ENCODE measurements around the gene CUX1. TPM values are rescaled to one million over a fixed set of nuclear protein-coding genes. Genes with fewer than 3 reads are reported as not detected.
"Not testable (repeated sequence)": the region's sequence is repeated elsewhere in the genome, so short reads cannot be mapped to it uniquely, and the experiment has no call there.

CUX1 gene
- total RNA-seq, 2 donors from 2014 or later: 8.6 to 23.3 TPM

- H3K9me3 Mint-ChIP-seq; H3K27ac Mint-ChIP-seq; ATAC-seq; DNase-seq (ENCODE audit: low spot score in 2 of 2); H3K36me3 Mint-ChIP-seq: not testable (repeated sequence)
These were observed 194.8 kb downstream of the CUX1 start for GRCh38 chr7:102012112-102012830.

GRCh38 chr7:102012941-102013461 lies 195.6 kb downstream of the CUX1 start:
- H3K36me3 Mint-ChIP-seq: no peaks in the 10 kb centered on the region
- DNase-seq (ENCODE audit: low spot score in 2 of 2): no peak
- no peak for ATAC-seq
- H3K9me3 Mint-ChIP-seq: no peaks in the 10 kb centered on the region
- no peak overlapping the region for H3K27ac Mint-ChIP-seq

- H3K36me3 Mint-ChIP-seq: no peaks in the 10 kb centered on the region
- H3K27ac Mint-ChIP-seq: no peak overlapping the region
- no peaks in the 10 kb centered on the region for H3K9me3 Mint-ChIP-seq
- DNase-seq (ENCODE audit: low spot score in 2 of 2) (no peak), ATAC-seq (no peak)
These were observed 201.4 kb downstream of the CUX1 start for GRCh38 chr7:102018876-102019275.

- no peak for ATAC-seq
- H3K9me3 Mint-ChIP-seq: no peaks in the 10 kb centered on the region
- DNase-seq (ENCODE audit: low spot score in 2 of 2): no peak
- H3K27ac Mint-ChIP-seq: no peak overlapping the region
- no peaks in the 10 kb centered on the region for H3K36me3 Mint-ChIP-seq
These were observed 202.0 kb downstream of the CUX1 start for GRCh38 chr7:102019461-102019860.

GRCh38 chr7:102021841-102022618 lies 204.6 kb downstream of the CUX1 start:
- DNase-seq (ENCODE audit: low spot score in 2 of 2) (no peak), ATAC-seq (no peak)
- Mint-ChIP-seq H3K9me3 (no peaks in the 10 kb centered on the region), H3K36me3 (no peaks in the 10 kb centered on the region), H3K27ac (peak overlapping the region in 1 of 2 donors; percentile 44)

GRCh38 chr7:102024005-102024768 lies 206.8 kb downstream of the CUX1 start:
- ATAC-seq (no peak), DNase-seq (ENCODE audit: low spot score in 2 of 2) (no peak)
- Mint-ChIP-seq H3K27ac (peak overlapping the region in 1 of 2 donors; percentile 88), H3K36me3 (no peaks in the 10 kb centered on the region), H3K9me3 (no peaks in the 10 kb centered on the region)

GRCh38 chr7:102024769-102025391 lies 207.5 kb downstream of the CUX1 start:
- DNase-seq (ENCODE audit: low spot score in 2 of 2): no peak
- no peak for ATAC-seq
- H3K27ac Mint-ChIP-seq: peak overlapping the region in 1 of 2 donors; percentile 81
- no peaks in the 10 kb centered on the region for H3K9me3 Mint-ChIP-seq
- H3K36me3 Mint-ChIP-seq: no peaks in the 10 kb centered on the region

GRCh38 chr7:102025777-102026176 lies 208.4 kb downstream of the CUX1 start:
- H3K36me3 Mint-ChIP-seq; H3K9me3 Mint-ChIP-seq; ATAC-seq; H3K27ac Mint-ChIP-seq; DNase-seq (ENCODE audit: low spot score in 2 of 2): not testable (repeated sequence)

- ATAC-seq (peak in 1 of 2 donors; percentile 44), DNase-seq (ENCODE audit: low spot score in 2 of 2) (peak in 1 of 2 donors; percentile 4)
- Mint-ChIP-seq H3K36me3 (no peaks in the 10 kb centered on the region), H3K9me3 (no peaks in the 10 kb centered on the region), H3K27ac (peak overlapping the region in 1 of 2 donors; percentile 35)
These were observed 210.9 kb downstream of the CUX1 start for GRCh38 chr7:102028206-102028826.

- Mint-ChIP-seq H3K9me3 (no peaks in the 10 kb centered on the region), H3K36me3 (no peaks in the 10 kb centered on the region), H3K27ac (no peak overlapping the region)
- DNase-seq (ENCODE audit: low spot score in 2 of 2) (no peak), ATAC-seq (no peak)
These were observed 212.2 kb downstream of the CUX1 start for GRCh38 chr7:102029616-102030015.

- DNase-seq (ENCODE audit: low spot score in 2 of 2): no peak
- Mint-ChIP-seq H3K36me3 (no peaks in the 10 kb centered on the region), H3K27ac (peak overlapping the region in 1 of 2 donors; percentile 36), H3K9me3 (no peaks in the 10 kb centered on the region)
- no peak for ATAC-seq
These were observed 213.3 kb downstream of the CUX1 start for GRCh38 chr7:102030696-102031095.

GRCh38 chr7:102036958-102037357 lies 219.5 kb downstream of the CUX1 start:
- no peak for DNase-seq (ENCODE audit: low spot score in 2 of 2)
- no peak for ATAC-seq
- Mint-ChIP-seq H3K27ac (no peak overlapping the region), H3K9me3 (peaks cover 0 to 5% of the 10 kb centered on the region in 2 donors), H3K36me3 (no peaks in the 10 kb centered on the region)

- DNase-seq (ENCODE audit: low spot score in 2 of 2) (no peak), ATAC-seq (no peak)
- Mint-ChIP-seq H3K27ac (no peak overlapping the region), H3K36me3 (no peaks in the 10 kb centered on the region), H3K9me3 (peaks cover 0 to 5% of the 10 kb centered on the region in 2 donors)
These were observed 222.3 kb downstream of the CUX1 start for GRCh38 chr7:102039706-102040105.

- Mint-ChIP-seq H3K36me3 (no peaks in the 10 kb centered on the region), H3K27ac (no peak overlapping the region), H3K9me3 (peaks cover 0 to 5% of the 10 kb centered on the region in 2 donors)
- ATAC-seq (no peak), DNase-seq (ENCODE audit: low spot score in 2 of 2) (no peak)
These were observed 223.1 kb downstream of the CUX1 start for GRCh38 chr7:102040569-102040968.

- no peaks in the 10 kb centered on the region for H3K36me3 Mint-ChIP-seq
- H3K27ac Mint-ChIP-seq: peak overlapping the region; percentile 9 to 12
- no peak for DNase-seq (ENCODE audit: low spot score in 2 of 2)
- ATAC-seq: no peak
- peaks cover 0 to 5% of the 10 kb centered on the region in 2 donors for H3K9me3 Mint-ChIP-seq
These were observed 224.7 kb downstream of the CUX1 start for GRCh38 chr7:102042016-102042656.

GRCh38 chr7:102042796-102043195 lies 225.4 kb downstream of the CUX1 start:
- DNase-seq (ENCODE audit: low spot score in 2 of 2); ATAC-seq: not testable (repeated sequence)

More at GRCh38 chr7:102042796-102043195, 225.4 kb downstream of the CUX1 start:
- H3K27ac Mint-ChIP-seq, H3K9me3 Mint-ChIP-seq, H3K36me3 Mint-ChIP-seq: not testable (repeated sequence)

All from activated naive CD4-positive, alpha-beta T cell treated with anti-CD3 and anti-CD28 coated beads, Interleukin-2, amount 50 U/mL, for 72 hours (primary cell).